ENCODE results near the gene CD22.
A peak's percentile ranks its signal among the peaks of the same experiment; 100 is the strongest.
"Not testable (repeated sequence)": the region's sequence is repeated elsewhere in the genome, so short reads cannot be mapped to it uniquely, and the experiment has no call there.

Gene CD22

DNA sequence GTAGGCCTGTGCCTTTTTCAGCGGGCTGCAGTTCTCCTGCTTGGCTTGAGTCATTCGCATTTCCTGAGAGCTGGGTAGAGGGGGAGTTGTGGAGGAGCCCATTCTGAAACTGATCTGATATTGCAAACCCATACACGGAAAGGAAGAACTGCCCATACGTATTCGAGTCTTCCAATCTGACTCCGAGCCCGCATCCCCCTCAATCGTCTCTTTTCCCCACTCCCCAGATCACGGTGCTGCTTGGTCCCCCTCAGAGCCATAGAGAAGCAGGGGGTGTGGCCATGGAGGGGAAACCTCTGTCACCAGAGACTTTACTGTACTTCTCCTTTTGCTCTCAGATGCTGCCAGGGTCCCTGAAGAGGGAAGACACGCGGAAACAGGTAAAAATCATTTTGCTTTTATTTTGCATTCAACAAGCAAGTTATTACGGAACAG lies at the start of gene CD22:
CD22 (plus strand) TSS at position 337 of the 435 bp plus-strand sequence. CDS start 2,854 bp downstream, outside the sequence.
- no peak for DNase-seq

DNA sequence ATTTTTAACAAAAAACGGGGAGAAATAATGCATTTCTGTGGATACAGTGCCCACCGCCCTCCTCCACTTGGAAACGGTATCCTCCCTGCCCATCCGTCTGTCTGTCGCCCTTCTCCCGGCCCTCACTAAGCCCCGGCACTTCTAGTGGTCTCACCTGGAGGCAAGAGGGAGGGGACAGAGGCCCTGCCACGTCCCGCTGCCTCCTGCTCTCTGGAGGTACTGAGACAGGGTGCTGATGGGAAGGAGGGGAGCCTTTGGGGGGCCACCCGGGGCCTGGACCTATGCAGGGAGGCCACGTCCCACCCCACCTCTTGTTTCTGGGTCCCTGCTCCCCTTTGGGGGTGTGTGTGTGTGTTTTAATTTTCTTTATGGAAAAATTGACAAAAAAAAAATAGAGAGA lies 49.6 kb upstream of the CD22 start:
- DNase-seq: no peak

DNA sequence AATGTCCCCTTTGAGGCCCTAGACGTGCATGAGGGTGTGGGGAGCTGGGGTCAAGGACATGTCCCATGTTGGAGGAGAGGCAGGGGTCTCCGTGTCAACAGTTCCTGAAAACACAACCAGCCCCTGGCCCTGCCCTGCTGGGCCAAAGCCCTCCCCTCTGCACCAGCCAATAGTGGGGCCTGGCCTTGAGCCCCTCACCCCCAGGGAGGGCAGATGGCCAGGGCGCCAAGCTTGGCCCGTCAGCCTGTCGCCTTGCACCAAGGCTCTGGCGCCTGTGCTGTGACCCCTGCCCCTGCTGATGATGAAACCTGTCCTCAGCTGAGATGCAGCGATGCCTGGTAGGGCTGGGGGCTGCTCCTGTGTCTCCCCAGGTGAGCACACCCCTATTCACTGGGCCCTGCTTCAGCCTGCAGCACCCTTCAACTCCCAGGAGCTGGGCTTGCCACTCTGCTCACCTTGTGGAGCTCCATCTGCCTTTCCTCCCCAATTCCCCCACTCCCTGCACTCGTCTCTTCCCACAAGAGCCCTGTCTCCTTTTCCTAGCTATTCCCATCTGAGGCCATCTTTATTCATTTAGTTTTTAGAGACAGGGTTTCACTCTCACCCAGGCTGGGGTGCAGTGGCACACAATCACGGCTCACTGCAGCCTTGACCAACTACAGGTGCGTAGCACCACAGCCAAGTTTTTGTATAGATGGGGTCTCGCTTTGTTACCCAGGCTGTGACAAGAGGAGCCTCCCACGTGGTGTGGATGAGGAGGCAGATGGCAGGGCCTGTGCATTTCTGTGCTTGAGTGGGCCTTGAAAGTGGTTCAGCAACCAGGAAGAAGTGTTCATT lies 48.8 kb upstream of the CD22 start:
- peak in 1 of 2 experiments; percentile 49 for DNase-seq

DNA sequence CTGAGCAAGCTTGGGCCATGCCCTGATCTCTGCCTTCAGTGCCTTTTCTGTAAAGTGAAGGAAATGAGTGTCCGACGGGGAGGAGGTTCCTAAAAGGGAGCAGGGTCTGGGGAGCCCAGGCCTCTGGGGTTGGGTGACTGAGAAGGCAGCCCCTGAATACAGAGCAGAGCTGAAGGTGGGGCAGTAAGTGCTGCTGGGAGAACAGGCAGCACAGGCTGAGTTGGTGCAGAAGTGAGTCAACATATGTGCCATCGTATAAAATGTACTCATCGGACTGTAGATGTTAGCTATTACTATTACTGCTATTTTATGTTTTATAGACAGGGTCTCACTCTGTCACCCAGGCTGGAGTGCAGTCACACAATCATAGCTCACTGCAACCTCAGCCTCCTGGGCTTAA lies 47.7 kb upstream of the CD22 start:
- DNase-seq: no peak

DNA sequence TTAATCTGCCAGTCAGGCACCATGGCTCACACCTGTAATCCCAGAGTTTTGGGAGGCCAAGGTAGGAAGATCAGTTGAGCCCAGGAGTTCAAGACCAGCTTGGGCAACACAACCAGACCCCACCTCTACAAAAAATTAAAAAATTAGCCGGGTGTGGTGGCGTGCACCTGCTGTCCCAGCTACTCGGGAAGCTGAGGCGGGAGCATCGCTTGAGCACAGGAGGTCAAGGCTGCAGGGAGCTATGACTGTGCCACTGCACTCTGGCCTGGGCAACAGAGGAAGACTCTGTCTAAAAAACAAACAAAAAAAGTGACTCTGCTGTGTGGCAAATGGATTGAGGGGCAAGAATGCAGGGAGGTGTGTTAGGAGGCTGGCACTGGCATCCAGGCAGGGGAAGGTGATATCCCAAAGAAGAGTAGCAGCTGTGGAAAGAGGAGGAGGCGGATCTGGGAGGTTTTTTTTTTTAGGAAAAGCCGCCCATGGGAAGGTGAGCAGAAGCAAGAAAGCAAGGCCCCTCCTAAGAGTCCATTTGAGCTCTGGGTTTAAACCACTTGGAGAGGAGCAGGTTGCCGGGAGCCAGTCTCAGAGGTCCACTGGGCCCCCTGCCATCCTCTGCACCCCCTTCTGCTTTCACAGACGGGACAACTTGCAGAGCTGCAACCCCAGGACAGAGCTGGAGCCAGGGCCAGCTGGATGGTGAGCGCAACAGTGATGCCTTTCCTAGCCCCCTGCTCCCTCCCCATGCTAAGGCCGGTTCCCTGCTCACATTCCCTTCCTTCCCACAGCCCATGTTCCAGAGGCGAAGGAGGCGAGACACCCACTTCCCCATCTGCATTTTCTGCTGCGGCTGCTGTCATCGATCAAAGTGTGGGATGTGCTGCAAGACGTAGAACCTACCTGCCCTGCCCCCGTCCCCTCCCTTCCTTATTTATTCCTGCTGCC lies 44.6 kb upstream of the CD22 start:
- no peak for DNase-seq

DNA sequence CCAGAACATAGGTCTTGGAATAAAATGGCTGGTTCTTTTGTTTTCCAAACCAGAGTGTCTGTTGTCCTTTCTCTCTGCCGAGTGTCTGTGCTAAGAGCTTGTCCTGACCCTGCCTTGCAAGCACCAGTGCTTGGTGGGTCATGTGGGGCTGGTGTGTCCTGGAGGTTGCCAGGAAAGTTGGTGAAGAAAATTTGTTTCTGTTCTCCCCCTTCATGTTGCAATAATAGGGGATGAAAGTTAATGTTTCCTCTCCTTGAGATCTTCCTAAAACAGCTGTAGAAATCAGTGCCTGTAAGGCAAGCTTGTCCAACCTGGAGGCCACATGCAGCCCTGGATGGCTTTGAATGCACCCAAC lies 43.9 kb upstream of the CD22 start:
- DNase-seq: no peak

- DNase-seq: not testable (repeated sequence)
These were observed 43.5 kb upstream of the CD22 start for GRCh38 chr19:35285465-35285864.

DNA sequence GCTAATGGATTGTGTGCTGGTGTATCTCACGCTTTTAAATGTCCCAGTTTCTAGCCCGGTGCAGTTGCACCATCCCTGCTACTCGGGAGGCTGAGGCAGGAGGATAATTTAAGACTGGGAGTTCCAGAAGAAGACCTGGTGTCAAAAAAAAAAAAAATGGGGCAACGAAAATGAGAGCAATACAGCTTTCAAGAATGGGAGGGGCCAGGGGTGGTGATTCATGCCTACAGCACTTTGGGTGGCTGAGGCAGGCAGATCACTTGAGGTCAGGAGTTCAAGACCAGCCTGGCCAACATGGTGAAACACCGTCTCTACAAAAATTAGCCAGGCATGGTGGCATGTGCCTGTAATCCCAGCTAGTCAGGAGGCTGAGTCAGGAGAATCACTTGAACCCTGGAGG lies 42.9 kb upstream of the CD22 start:
- peak in 1 of 2 experiments; percentile 20 for DNase-seq

- no peak for DNase-seq
These were observed 41.3 kb upstream of the CD22 start for GRCh38 chr19:35287713-35288112.

GRCh38 chr19:35288331-35288730 lies 40.7 kb upstream of the CD22 start:
- DNase-seq: no peak

GRCh38 chr19:35288906-35289305 lies 40.1 kb upstream of the CD22 start:
- no peak for DNase-seq

DNA sequence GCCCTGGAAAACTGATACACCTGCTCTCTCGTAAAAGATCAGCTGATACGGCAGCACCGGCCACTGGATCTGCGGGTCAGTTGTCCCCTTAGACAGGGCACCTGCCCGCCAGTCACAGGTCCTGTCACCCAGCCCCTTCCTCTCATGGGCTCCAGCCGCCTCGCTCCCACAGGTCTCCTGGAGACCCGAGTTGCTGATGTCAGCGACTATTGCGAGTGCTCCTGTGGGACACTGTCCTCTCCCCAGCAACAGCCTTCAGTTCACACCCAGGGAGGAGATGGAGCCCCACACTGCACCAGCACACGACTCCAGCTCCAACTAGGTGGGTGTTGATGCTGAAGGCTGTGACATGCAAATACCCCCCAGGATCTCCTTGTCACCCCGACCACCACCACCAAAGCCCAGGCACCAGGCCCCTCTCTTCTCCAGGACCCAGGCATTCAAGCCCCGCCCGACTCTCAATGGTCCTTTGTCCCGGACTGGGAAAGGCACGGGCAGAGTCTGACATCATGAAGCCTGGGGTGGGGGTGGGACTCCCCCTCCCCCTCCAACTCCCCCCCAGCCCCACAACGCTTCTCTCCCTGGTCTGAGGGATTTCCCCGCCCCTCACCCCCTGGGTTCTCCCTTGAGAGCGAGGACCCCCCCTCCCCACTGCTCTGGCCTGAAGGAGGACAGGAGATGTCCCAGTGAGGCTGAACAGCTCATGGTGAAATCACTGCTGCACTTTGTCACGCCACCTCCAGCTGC lies 38.4 kb upstream of the CD22 start:
- no peak for DNase-seq

DNA sequence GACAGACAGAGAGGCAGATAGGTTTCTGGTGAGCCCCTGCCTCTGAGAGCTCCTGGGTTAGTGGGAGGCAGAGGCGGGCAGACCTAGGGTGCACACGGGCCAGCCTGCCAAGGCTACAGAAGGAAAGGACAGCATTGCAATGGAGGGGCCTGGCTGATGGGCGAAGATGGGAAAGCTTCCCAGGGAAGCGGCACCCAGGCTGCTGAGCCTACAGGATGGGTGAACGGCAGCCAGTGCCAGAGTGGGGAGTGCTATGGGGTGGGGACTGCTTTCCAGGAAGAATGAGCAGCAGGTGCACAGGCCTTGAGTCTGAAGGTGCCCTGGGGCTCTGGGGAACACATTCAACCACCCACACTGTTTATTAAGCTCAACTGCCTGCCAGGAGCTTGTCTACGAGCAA lies 37.7 kb upstream of the CD22 start:
- DNase-seq: no peak

- DNase-seq: no peak
These were observed 37.1 kb upstream of the CD22 start, which contains the start of gene MAG for GRCh38 chr19:35291916-35292315. TSS of gene MAG (plus strand) at chr19:35292161. CDS start at chr19:35295409, 3,248 bp downstream.

DNA sequence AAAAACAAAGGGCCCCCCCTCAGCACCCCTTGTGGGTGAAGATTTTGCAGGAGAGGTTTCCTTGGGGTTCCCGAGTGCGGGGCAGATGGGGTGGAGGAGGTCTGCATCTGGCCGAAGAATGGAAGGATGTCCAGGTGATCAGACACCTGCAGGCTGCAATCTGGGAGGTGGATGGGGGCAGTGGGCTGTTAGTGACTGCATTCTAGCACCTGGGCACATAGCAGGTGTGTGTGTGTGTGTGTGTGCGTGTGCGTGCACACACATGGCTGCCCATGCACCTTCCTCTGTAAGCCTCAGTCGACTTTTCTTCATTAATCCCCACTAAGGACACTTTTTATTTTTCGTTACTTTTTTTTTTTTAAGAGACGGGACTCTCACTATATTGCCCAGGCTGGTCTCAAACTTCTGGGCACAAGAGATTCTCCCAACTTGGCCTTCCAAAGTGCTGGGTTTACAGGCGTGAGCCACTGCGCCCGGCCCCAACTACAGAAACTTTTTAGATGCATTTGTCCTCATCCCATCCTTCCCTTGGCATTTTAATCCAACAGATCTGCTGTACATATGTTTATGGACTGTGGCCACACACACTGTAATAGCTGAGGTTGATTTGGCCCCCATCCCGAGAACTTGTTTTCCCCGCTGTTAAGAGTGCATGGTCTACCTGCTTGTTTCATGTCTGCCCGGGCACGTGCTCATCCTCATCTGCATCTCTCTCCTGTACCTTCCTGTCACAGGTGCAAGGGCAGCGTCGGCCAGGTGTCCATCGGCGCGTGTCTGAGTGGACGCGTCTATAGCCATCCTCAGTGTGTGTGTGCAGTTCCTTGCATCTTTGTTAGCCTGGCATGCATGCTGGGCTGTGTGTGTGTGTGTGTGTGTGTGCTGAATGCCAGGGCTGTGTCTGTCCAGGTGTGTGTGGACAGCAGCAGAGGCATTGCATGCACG lies 36.3 kb upstream of the CD22 start:
- DNase-seq: no peak

DNA sequence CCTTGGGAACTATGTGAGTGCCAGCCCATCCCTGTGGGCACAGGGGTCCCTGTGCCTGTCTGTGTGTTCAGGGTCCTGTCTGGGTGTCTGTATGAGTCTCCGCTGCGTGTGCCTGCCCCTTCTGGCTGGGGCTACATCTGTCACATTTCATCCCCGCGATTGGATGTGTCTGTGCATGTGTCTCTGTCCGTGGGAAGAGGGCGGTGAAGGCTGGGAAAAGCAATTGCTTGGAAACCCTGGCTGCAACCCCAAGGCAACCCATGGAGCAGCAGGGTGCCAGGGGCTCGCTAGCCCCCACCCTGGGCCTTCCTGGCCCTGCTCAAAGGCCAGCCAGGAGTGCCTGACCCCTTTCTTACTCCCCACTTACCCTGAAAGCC lies 35.6 kb upstream of the CD22 start:
- peak; percentile 18 to 32 for DNase-seq

DNA sequence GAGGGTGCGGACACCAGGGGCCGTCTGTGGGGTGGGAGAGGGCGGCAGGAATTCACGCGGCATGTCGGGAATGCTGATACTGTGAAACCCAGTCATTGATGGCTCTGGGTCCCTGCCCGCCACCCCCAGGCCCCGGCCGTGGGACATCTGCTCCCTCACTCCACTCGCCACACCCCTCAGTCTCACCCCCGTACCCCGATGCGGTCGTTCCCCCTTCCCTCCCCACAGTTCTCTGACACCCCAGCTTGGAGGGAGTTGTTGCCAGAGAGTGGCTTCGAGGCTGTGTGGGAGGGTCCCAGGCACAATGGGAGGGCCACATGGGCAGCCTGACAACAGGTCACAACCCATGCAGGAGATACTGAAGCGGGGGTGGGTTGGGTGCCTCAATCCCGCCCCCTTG lies 35.2 kb upstream of the CD22 start:
- DNase-seq: no peak

GRCh38 chr19:35294328-35294727 lies 34.7 kb upstream of the CD22 start:
- peak in 1 of 2 experiments; percentile 11 for DNase-seq

DNA sequence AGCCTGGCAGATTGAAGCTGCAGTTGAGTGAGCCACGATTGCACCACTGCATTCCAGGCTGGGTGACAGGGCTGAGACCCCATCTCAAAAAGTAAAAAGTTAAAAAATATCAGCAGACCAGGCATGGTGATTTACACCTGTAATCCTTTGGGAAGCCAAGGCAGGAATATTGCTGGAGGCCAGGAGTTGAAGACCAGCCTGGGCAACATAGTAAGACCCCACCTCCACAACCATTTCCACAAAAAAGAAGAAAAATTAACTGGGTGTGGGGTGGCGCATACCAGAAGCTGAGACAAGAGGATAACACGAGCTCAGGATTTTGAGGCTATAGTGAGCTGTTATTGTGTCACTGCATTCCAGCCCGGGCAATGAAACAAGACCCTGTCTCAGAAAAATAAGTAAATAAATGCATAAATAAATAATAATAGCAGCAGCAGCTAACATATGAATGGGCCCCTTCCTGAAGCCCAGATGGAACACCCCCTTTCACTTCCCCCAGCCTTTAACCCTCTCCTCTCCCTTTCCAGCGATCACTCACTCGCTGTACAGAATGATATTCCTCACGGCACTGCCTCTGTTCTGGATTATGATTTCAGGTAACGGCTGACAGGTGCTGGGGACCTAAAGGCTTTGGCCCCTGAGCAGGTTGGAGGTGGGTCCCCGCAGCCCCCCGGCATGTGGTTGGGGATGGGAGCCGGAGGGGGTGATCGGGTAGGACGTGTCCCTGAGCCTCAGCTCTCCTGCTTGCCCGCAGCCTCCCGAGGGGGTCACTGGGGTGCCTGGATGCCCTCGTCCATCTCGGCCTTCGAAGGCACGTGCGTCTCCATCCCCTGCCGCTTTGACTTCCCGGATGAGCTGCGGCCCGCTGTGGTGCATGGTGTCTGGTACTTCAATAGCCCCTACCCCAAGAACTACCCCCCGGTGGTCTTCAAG lies 33.9 kb upstream of the CD22 start:
- no peak for DNase-seq

DNA sequence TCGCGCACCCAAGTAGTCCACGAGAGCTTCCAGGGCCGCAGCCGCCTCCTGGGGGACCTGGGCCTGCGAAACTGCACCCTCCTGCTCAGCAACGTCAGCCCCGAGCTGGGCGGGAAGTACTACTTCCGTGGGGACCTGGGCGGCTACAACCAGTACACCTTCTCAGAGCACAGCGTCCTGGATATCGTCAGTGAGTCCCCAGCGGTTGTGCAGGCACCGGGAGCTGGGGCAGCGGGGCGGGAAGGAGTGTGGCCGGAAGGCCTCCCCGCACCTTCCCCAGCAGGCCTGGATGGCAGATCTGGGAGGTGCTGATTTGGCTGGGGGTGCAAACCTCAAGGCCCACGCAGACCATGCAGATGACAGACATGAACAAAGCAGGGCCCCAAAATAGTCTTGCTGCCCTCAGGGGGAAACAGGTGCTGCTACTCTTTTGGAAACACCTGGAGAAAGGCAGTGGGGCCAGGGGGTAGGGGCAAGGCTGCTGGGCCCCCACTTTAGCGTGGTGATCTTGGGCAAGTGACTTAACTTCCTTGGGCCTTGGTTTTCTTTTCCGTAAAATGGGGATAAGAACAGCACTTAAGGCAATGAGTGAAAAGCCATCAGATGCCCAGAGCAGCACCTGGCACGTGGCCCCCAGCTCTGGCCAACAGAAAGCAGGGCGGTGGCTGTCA lies 33.1 kb upstream of the CD22 start:
- DNase-seq: no peak

Measured in NCI-H524 (cell line).